ENCODE results near the gene AVPR2. TPM values are rescaled to one million over a fixed set of nuclear protein-coding genes. Genes with fewer than 3 reads are reported as not detected.

Gene AVPR2
- 1 to 10 TPM; 1.4 to 2.4 (median 1.7) TPM for polyA plus RNA-seq (ENCODE audit: insufficient read length in 3 of 3)

DNA sequence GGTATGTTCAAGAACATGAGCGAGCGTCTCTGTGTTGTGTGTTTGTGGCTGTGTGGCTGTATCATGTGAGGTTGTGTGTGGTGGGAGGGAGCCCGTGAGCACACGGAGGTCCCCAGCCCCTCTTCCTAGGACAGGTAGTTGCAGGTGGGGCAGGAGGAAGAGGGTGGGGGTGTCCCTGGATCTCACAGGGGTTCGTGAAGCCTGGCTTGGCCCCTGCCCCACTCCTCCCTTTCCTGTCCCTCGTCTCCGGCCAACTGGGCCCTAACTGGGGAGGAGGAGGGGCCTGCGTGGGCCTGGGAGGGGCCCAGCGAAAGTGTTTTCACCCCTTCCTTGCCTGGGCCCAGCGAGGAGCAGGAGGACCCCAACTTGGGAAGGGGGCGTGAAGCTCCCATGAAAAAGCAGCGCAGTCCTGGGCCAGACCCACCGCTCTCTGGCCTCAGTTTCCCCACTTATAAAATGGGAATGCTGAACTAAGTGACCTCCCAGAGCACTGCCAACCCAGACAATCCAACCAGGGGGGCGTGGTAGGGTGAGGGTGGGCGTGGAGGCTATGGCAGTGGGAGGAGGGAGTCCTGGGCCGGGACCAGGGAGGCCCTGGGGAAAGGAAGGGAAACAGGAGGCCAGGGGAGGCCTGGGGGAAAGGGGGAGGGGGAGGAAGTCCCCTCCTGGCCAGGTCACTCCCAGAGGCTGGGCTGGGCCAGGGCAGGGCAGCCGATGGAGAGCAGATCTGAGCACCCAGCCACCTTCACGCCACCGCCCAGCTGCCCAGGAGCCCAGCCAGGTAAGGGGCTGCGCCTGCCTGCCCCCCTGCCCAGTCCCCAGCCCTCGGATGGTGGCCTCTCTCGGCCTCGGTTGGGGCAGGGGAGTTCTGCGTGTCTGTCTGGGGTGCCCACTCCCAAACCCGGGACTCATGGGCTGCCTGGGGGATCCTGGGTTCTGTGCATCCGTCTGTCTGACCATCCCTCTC is at the start of gene AVPR2:
Gene AVPR2 (plus strand): TSS at position 683 of the 967 bp plus-strand sequence. CDS start 473 bp downstream, outside the sequence.
- DNase-seq (ENCODE audit: low read depth in 3 of 3, low spot score in 2 of 3): no peak

DNA sequence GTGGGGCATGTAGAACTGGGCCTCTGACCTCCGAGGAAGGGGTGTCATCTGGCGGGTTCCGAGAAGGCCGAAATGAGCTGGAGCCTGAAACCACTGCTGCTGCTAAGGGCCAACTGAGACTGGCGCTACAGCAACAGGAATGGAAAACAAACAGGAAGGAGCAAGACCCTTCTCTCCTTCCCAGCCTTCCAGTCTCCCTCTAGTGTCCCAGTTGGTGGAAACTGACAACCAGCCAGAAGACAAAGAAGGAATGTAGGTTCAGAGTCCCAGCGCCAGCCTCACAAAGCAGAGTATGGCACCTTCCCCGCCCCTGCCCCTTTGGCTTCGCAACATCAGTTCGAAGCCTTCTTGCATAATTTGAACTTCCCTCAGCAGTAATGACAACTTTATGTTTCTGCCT is 49.8 kb upstream of the AVPR2 start:
- DNase-seq (ENCODE audit: low read depth in 3 of 3, low spot score in 2 of 3): no peak

DNA sequence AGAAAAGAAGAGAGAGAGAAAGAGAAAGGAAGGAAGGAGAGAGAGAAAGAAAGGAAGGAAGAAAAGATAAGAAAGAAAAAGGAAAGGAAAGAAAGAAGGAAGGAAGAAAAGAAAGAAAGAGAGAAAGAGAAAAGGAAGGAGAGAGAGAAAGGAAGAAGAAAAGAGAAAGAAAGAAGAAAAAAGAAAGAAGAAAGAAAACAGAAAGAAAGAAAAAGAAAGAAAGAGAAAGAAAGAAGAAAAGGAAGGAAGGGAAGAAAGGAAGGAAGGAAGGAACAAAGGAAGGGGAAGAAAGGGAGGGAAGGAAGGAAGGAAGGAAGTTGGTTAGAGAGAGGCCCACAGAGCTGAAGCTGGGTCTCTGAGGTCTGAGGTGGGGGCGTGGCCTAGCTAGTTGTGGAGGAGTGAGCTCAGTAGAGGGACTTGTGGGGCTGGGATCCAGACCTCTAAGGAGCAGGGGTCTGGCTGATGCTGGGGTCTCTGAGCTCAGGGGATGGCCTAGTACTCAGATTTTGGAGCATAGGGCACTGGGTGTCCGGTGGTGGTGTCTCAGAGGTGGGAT is 47.0 kb upstream of the AVPR2 start:
- no peak for DNase-seq (ENCODE audit: low read depth in 3 of 3, low spot score in 2 of 3)

DNA sequence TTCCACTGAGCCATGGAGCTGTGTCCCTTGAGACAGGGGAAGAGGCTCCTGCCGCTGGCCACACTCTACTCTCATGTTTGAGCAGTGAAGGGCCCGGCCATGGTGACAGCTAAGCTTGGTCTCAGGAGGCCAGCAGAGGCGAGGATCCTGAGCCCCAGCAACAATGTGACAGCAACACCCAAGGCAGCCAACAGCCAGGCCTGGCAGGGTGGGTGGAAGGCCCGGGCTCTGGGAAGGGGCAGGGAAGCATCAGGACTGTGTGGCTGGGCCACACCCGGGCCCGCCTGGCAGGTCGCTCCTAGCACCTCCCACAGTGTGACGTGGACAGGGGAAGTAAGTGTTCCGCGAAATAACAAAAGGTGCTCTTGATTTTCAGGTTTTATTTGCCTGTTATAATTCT is 43.3 kb upstream of the AVPR2 start:
- no peak for DNase-seq (ENCODE audit: low read depth in 3 of 3, low spot score in 2 of 3)

GRCh38 chrX:153861733-153862310 is 42.7 kb upstream of the AVPR2 start:
- DNase-seq (ENCODE audit: low read depth in 3 of 3, low spot score in 2 of 3): no peak

DNA sequence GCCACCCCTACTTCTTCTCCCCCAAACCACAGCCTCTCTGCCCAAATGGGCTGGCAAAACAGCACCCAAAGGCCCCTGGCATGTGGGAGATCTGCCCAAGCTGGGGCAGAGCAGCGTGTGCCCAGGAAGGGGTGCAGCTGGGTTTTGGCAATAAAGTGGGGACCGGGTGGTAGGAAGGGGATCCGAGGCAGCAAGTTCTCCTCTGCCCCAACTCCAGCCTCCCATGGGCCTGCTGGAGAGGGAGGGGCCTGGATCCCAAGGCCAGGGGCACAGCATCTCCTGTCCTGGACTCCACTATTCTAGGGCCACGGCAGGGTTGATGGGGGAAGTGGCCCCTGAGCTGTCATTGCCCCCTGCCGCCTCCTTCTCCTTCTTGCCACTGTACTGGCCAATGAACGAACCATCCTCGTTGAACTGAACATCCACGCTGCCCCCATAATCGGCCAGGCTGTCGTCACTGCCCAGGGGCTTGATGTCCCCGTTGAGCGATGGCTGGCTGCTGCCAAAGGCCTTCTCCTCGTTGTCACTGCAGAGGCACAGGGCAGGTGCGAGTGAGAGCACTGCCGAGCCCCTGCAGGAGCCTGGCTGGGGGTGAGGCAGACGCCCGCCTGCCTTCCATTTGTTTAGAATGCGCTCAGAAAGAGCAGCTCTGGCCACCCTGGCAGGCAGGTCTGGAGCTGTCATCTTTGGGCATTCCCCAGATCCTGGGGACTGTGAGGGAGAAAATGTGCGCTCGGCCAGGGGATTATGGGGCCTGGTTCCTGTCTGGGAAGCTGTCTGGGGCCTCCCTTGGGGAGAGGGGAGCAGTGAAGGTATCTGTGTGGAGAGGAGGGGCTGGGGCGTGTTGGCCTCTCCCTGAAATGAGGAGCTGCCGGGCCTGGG is 41.9 kb upstream of the AVPR2 start:
- no peak for DNase-seq (ENCODE audit: low read depth in 3 of 3, low spot score in 2 of 3)

DNA sequence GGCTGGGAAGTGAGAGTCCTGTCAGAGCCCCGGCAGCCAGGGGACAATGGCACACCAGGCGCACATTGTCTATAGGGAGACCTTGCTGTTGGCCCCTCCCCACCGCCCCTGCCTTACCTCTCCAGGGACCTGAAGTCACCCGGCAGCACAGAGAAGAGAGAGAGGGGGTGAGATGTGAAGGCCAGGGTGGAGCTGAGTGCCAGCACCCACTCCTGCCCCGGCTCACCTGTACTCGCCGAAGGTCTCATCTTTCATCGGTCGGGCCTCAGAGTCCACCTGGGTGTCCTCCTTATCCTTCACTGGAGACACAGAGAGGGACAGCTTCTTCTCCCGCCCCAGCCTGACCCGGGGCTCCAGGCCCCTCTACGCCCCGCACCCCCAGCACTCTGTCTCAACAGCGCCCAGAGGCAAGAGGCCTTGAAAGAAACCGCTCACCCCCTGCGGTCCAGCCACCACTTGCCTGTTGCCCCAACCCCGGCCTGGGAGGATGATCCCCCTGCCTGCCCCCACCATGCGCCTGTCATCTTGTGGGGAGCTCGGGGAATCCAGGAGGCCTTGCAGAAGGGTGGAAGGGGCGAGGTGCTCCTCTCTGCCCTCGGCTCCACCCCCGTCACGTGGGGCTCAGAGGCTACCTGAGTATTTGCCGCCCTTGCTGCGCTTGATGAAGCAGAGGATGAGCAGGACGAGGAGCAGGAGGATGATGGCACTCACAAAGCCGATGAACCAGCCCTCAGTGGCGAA is 41.1 kb upstream of the AVPR2 start:
- no peak for DNase-seq (ENCODE audit: low read depth in 3 of 3, low spot score in 2 of 3)

GRCh38 chrX:153864101-153864500 is 40.4 kb upstream of the AVPR2 start:
- no peak for DNase-seq (ENCODE audit: low read depth in 3 of 3, low spot score in 2 of 3)

GRCh38 chrX:153864561-153865320 is 39.7 kb upstream of the AVPR2 start:
- no peak for DNase-seq (ENCODE audit: low read depth in 3 of 3, low spot score in 2 of 3)

DNA sequence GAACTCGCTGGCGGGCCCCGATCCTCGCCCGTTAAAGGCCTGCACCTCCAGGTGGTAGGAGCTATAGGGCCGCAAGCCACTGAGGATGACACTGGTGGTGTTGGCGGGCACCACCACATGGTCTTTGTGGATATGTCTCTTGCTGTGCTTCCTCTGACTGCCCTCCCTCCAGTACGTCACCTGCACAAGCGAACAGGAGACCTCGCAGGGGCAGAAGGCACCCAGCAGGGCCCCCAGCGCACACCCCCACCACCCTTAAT is 39.2 kb upstream of the AVPR2 start:
- DNase-seq (ENCODE audit: low read depth in 3 of 3, low spot score in 2 of 3): no peak

- DNase-seq (ENCODE audit: low read depth in 3 of 3, low spot score in 2 of 3): no peak
Observed at GRCh38 chrX:153865685-153866084, 38.8 kb upstream of the AVPR2 start.

DNA sequence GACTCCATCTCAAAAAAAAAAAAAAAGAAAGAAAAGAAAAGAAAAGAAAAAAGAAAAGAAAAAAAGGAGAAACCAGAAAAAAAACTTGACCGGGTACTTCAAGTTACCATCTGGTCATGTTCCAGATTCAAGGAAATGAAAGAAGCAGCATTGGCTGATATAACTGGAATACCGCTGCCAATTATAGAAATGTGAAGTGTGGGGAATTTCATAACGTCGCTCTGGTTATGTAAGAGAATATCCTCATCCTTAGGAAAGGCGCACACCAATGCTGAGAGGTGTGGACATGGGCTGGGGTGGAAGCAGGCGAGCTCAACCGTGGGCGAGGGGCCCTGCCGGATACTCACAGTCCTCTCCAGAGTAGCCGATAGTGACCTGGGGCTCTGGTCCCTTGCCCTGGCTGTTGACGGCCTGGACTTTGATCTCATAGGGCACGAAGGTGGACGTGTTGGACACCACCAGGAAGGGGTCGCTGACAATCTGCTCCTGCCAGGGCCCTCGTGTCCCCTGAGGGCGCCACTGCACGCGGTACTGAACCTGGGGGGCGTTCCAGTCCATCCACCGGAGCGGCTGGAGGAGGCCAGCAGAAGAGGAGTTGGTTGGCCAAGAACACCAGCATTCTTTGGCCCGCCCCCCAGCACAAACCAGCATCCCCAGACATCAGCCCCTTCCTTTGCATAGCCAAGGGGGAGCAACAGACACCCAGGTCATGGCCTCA is 38.0 kb upstream of the AVPR2 start:
- DNase-seq (ENCODE audit: low read depth in 3 of 3, low spot score in 2 of 3): no peak

- DNase-seq (ENCODE audit: low read depth in 3 of 3, low spot score in 2 of 3): no peak
Observed at GRCh38 chrX:153867139-153867538, 37.3 kb upstream of the AVPR2 start.

- no peak for DNase-seq (ENCODE audit: low read depth in 3 of 3, low spot score in 2 of 3)
Observed at GRCh38 chrX:153867671-153868070, 36.8 kb upstream of the AVPR2 start.

GRCh38 chrX:153868576-153869472 is 35.6 kb upstream of the AVPR2 start:
- DNase-seq (ENCODE audit: low read depth in 3 of 3, low spot score in 2 of 3): no peak

DNA sequence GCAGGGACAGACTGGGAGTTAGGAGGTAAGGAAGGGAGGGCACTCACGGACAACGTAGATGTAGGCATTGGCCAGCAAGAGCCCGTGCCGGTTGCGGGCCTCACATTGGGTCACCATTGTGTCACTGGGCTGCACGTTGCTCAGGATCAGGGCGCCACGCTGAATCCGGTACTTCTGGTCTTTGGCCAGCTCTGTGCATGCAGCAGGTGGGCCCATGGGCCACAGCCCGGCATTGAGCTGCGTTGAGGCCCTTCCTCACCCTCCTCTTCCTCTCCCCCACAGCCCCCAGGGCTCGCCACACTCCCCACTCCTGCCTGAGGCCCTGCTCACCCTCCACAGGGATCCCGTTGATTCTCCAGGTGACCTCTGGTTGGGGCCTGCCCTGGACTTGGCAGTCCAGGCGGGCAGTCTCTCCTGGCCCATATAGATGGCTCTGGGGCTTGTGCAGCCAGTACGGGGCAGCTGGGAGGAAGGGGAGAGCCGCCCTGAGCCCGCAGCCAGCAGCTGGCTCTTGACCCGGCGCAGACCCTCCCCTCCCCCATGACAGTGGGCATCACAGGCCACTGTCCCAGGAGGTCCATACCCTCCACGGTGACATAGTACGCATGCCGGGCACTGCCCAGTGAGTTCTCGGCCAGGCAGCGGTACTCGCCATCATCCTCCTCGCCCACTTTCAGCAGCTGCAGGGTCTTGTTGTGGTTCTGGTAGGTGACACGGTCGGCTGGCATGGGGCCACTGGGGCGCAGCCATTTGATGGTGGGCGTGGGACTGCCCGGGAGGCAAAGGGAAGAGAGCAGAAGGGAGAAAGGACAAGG is 34.8 kb upstream of the AVPR2 start:
- no peak for DNase-seq (ENCODE audit: low read depth in 3 of 3, low spot score in 2 of 3)

DNA sequence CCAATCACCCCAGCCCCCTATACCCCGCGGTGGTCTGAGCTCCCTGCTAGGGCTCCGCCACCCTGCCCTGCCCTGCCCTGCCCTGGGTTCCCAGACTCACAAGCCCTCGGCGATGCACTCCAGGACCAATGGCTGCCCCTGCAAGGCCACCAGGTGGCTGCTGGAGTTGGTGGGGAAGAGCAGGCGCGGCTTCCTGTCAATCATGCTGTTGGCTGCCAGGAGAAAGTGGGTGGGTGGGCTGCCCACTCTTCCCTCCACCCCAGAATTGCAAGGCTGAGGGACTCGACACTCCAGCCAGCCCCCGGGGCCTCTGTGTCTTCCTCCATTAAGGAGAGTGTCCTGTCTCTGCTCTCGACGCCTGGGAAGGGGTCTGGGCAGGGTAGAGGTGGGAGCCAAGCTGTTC is 34.2 kb upstream of the AVPR2 start:
- no peak for DNase-seq (ENCODE audit: low read depth in 3 of 3, low spot score in 2 of 3)

Measured in right renal cortex interstitium (tissue), 3 donors.